GM18870 (cell line): ENCODE data around the gene TRNT1.

Experiments
- ATAC-seq: cut with Tn5 transposase; IDR thresholded peaks from one replicate; pipeline ENCODE4 v1.9.1; 2021; ENCODE audit warnings: moderate library complexity; ENCODE audit not compliant: unreplicated experiment

TRNT1 gene

DNA sequence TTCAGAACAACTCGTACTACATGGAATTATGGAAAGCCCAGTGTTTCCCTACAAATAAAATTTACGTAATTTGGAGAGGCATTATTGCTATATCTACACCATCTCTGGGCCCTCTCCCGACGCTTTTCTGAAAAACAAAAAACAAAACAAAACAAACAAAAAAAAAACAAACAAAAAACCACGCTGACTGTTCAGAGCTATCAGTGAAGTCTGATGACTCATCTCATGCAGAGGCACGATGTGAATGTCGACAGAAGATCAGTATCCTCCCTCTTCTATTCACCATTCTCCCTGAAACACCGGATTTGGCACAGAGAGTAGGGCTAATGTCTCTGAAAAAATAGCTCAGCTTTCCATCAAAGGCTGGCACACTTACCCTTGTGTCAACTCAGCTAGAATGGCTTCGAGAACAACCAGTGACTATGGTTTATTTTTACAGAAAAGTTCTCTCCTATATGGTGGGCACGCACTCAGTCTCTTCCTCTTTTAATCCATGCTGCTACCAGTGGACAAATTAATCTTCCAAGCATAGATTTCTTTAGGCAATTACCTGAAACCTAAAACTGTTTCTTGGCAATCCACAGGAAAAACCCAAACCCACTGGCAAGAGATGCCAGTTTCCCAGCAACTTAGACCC is 51.2 kb downstream of the TRNT1 start:
- no peak for ATAC-seq

DNA sequence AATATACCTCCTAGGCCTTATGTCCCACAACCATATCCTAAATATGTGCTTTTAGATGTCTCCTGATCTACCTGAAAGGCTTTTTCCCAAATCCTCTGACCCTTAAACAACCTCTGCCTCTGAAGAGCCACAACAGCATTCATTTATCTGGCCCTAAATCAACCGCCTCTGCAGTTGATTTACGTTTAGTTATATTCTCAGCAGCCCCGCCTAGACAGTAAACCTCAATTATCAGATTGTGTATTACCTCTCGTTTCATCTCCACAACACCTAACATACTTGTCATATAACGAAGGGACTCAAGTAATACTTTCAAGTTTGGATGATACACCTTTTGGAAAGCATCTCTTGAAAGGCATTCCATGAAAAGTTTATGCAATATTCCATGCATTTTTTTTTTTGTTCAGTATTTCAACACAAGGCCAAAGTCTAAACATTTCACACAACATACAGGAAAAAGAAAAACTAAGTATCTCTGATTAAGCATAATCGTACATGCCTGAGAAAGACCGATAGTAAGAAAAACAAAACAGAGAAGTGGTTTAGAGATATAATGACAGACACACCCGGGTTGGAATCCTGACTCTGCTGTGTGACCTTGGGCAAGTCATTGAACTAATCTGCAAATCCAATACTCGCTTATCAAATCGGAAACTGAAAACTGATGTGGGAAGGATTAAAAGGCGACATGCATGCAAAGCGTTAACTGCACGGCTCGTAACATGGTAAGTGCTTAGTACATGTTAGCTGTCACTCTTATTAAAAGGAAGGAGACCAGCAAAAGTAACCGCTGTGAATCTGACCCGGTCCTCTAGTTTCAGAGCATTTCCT is 52.0 kb downstream of the TRNT1 start:
- no peak for ATAC-seq

DNA sequence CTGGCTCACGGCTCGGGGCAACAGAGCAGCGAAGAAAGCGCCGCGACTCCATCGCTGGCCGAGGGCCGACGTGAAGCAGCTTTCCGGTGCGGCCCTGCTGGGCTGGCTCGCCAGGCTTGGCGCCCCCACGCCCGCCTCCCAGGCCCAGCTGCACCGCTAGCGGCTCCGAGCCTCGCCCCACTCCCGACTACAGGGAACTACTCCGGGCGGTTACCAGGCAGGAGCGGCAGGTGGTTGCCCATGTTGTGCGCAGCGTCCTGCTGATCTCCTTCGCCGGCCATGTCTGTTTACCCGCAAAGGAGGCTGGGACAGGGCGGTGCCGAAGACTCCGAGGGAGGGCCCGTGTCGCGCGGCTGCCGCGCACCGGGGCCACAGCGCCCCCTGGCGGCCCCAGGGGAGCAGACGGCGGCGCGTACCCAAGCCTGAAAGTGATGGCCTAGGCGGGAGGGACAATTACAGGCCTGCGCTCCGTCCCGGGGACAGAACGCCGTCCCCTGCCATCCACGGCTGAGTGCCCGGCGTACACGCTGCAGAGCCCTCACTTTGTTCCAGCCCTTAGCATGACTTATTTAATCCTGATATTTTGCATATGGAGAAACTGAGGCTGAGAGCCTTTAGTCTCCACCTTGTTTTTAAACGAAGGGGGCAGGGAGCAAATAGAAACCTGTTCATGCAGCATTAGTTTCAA is 52.8 kb downstream of the TRNT1 start, which contains the start of gene CRBN:
Gene CRBN (minus strand): TSS at position 285 of the 688 bp plus-strand sequence. CDS start 4 bp downstream, at position 281.
- peak; percentile 97 for ATAC-seq

DNA sequence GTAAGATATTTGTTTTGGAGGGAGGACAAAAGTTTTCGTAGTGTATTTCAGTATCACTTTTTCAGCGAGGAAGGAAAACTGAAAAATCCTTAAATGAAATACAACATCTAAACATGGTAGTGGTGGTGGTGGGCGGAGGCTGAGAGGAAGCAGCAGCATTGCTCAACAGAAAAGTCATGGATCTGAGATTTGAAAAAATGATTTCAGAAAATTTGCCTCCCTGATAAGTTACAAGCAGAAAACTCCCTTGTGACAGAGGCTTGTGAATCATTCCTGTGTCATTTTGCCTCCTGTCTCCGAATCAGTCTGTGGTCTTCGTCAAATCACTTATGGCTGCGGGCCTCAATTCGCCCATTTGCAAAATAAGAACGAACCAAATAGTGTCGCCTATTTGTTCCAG is 53.7 kb downstream of the TRNT1 start:
- no peak for ATAC-seq

DNA sequence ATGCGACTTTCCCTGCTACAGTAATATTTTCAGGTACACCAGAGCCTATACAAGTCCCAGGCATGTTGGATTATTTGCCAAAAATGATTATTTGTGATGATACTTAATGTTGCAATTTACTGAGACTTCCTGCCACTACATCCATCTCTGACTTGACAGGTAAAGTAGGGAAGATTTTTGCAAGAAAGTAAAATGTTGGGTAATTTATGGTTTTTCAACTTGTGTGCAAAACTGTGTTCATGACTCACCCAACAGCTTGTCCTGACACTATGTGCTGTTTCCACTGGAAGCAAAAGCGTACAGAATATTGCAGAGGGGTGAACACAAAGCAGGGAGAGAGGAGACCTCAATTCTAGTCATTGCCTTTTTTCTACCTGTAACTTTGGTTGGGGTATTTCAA is 58.1 kb downstream of the TRNT1 start:
- no peak for ATAC-seq

DNA sequence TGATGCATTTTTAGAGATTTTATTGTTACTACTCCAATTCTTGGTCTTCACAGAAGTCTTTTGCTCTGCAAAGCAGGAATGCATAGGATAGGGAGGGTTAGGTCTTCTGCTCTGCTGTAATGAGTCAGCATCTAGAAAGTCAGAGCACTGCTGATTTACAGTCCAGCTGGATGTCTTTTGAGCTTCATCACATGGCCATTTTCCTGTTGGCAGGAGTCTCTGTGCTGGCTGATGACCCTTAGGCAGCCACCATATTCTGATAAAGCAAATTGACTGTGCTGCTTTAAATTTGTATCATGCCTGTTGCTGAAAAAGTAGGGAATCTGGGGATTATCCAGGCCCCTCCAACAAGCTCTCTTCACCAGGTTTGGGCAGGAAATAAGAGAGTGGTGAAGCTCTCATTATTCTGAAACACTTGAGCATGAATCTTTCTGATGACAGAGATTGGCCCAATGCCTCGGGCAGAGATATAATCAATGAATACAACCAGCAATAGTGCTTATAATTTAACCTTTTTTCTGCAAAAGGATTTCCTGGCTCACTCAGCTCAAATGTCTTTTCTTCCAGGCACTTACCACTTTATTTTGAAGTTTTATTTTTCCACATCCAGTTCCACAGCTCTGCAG is 62.5 kb downstream of the TRNT1 start:
- no peak for ATAC-seq

DNA sequence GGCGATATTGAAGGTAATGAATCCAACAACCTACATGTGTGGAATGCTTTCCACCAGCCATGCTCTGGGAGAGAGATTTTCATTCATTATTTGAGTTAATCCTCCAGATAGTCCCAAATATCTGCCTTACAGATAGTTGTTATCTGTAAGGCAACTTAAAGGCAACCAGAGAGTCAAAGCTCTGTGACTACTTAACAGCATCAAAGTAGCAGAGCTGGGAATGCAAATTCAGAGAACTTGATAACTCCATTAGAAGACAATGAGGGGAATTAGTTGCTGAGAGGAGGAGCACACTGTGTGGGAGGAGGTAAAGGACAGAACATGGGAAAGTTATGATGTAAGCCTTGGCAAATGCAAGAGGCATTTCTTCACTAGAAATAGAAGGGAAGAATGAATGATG is 63.2 kb downstream of the TRNT1 start:
- ATAC-seq = no peak

DNA sequence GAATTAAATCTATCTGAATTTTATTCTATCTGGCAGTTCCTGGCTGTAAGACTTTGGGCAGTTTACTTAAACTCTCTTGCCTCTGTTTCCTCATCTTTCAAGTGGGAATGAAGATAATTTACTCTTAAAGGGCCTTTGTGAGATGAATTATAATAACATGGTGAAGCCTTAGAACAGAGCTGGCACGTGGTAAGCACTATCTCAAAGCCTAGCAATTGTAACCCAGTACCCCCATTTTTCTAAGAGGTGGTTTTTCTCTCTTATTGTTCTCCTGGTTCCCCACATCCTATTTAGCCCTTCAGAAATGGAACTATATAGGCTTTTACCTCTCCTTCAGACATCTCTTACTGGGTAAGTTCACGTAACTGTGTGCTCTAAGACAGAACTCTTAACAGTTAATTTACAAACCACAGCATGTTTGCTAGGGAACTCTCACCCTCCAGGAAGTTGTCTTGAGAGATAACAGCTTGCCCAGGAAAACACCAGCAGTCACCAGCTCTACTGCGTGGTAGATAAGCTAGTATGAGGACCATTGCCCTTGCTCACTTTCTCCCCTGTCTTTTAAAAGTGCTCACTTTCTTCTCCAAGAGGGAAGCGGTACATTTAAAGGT is 65.0 kb downstream of the TRNT1 start:
- no peak for ATAC-seq

DNA sequence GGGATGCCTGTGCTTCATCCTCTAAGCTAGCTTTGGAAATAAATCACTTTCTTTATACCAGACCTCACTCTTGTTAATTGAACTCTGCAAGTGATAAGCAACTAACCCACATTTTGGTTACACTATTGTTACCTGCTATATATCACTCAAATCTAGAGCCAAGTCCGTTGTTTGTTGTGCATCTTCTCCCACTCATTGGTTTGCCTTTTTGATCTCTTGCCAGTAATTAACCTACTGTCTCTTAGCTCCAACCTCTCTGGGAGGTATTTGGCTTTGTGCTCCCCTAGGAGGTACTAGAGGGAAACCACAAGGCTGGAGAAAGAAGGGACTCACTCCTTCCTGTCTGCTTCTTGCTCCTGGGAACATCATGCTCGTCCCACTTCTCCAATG is 65.5 kb downstream of the TRNT1 start:
- ATAC-seq = no peak

DNA sequence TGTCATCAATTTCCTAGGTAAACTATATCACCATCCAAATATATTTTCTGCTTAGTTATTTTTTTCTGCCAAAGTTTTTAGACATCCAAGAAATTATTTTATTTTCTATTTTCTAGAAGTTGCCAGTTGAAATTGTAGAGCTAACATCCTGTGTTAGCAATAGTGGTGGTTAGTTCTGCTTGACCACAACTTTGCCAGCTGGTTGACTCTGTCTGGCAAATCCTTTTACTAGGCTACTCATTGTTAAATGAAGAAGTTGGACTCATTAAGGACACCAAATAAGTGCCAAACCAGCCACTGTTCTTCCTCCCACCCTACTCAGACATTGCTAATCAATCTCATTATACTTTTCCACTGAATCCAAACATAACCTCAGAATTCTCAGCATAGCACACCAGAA is 68.1 kb downstream of the TRNT1 start:
- ATAC-seq = no peak

DNA sequence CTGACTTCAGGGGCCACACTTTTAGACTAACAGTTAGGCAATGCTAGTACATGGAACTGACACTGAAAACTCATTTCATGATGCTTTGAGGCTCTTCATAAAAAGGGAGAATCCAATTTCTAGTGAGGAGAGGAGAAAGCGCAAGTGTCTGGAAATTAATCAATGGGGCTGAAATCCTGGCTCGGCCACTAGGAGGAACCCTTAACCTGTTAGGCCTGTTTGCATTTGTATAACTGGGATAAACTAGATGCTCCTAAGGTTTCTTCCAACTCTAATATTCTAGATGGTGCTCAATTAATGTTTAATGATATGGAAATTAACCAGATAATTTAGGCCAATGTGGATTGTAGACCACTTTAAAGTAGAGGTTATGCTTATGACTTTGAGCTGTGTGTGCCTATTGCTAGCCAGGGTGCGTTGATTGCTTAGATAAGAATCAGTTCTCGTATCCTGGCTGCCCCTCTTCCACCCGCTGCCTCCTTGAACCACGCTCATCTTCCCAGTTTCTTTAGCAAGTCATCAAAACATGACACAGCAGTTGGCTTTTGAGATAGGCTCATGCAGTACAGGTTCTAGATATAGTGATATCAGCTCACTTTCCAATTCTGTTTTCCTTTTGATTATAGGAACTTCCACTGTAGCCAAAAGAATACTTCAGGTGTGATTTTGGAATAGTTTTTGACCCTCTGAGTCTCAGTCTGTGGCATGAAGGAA is 69.6 kb downstream of the TRNT1 start:
- ATAC-seq = no peak
